HG02970 (cell line): ENCODE data around the gene CAPN11.

Experiments used
- ATAC-seq: cut with Tn5 transposase; IDR thresholded peaks from one replicate; pipeline ENCODE4 v1.9.1; 2021; ENCODE audit warnings: mild to moderate bottlenecking, moderate library complexity, moderate number of reproducible peaks; ENCODE audit not compliant: unreplicated experiment, low FRiP score

CAPN11 gene

GRCh38 chr6:44202332-44202971, 43.8 kb downstream of the CAPN11 start:
- ATAC-seq, result no peak

GRCh38 chr6:44202972-44203750, 44.5 kb downstream of the CAPN11 start:
- no peak for ATAC-seq

GRCh38 chr6:44203955-44204354, 45.3 kb downstream of the CAPN11 start:
- ATAC-seq, result no peak

- no peak for ATAC-seq
These were observed 49.3 kb downstream of the CAPN11 start for GRCh38 chr6:44207966-44208365.

GRCh38 chr6:44211284-44211683, 52.7 kb downstream of the CAPN11 start:
- no peak for ATAC-seq

GRCh38 chr6:44214307-44214706, 55.7 kb downstream of the CAPN11 start:
- no peak for ATAC-seq

- no peak for ATAC-seq
These were observed 58.2 kb downstream of the CAPN11 start, which contains the start of gene MYMX for GRCh38 chr6:44216677-44217331. TSS of gene MYMX (plus strand) at chr6:44216926. CDS start at chr6:44217472, 546 bp downstream.

- ATAC-seq, result no peak
These were observed 58.9 kb downstream of the CAPN11 start for GRCh38 chr6:44217332-44218143.

- ATAC-seq, result peak; percentile 45
These were observed 60.6 kb downstream of the CAPN11 start for GRCh38 chr6:44219053-44219814.

- ATAC-seq, result no peak
These were observed 61.5 kb downstream of the CAPN11 start for GRCh38 chr6:44219815-44220784.

- no peak for ATAC-seq
These were observed 62.3 kb downstream of the CAPN11 start for GRCh38 chr6:44220913-44221290.

GRCh38 chr6:44221291-44221960, 62.8 kb downstream of the CAPN11 start:
- ATAC-seq, result no peak

- ATAC-seq, result no peak
These were observed 63.3 kb downstream of the CAPN11 start for GRCh38 chr6:44221961-44222335.

GRCh38 chr6:44222486-44223318, 64.1 kb downstream of the CAPN11 start:
- ATAC-seq, result no peak

- no peak for ATAC-seq
These were observed 64.9 kb downstream of the CAPN11 start, which contains the start of gene SLC29A1 for GRCh38 chr6:44223319-44224028. TSS of gene SLC29A1 (plus strand) at chr6:44223595. CDS start at chr6:44227314, 3,719 bp downstream.
